Activated T-cell treated with anti-CD3 and anti-CD28 coated beads, Interleukin-2, amount 50 U/mL, for 4 hours (primary cell): ENCODE results near the gene P4HA1. TPM values are rescaled to one million over a fixed set of nuclear protein-coding genes. Genes with fewer than 3 reads are reported as not detected.
"Not testable (repeated sequence)": the region's sequence is repeated elsewhere in the genome, so short reads cannot be mapped to it uniquely, and the experiment has no call there.

ENCODE experiments used
- ATAC-seq, 2 donors: fragments of 200-7000 bp; cut with Tn5 transposase; one replicate each; pipeline ENCODE4 v1.10.0; 2021
- DNase-seq: peaks from one replicate; pipeline ENCODE4 v3.0.0-alpha.2; 2020
- H3K27me3 Mint-ChIP-seq: one replicate; pipeline ENCODE4 v1.8.0; 2021; ENCODE audit warnings: low read depth, mixed read lengths
- H3K36me3 Mint-ChIP-seq: one replicate; pipeline ENCODE4 v1.8.0; 2022; ENCODE audit warnings: mixed read lengths; ENCODE audit not compliant: insufficient read depth
- H3K4me1 Mint-ChIP-seq: one replicate; pipeline ENCODE4 v1.8.0; 2021; ENCODE audit warnings: low read depth, mixed read lengths
- H3K4me3 Mint-ChIP-seq: one replicate; pipeline ENCODE4 v1.8.0; 2021; ENCODE audit warnings: mild to moderate bottlenecking, moderate library complexity, mixed read lengths
- H3K9me3 Mint-ChIP-seq: one replicate; pipeline ENCODE4 v1.8.0; 2021; ENCODE audit warnings: mixed read lengths
- total RNA-seq, 3 donors: library from RNA; stranded (reverse); gene quantifications; one replicate each; pipeline ENCODE4 v1.2.1, GENCODE V29; 2021

Gene P4HA1
- total RNA-seq, 3 donors from 2014 or later, result 19.8 to 23.8 (median 21.5) TPM

DNA sequence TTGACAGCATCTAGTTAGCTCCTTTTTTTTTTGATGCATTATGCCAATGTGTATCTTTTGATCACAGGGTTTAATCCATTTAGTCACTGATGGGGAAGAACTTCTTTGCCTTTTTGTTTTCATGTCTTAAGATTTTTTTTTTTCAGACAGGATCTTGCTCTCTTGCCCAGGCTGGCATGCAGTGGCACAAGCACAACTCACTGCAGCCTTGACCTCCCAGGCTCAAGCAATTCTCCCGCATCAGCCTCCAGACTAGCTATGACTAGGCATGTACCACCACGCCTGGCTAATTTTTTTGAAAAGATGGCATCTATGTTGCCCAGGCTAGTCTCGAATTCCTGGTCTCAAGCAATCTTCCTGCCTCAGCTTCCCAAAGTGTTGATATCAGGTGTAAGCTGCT, 95.7 kb downstream of the P4HA1 start:
- Mint-ChIP-seq H3K27me3 (no peaks in the 10 kb centered on the region), H3K4me3 (no peak overlapping the region), H3K4me1 (no peaks in the 10 kb centered on the region), H3K36me3 (peaks cover 21% of the 10 kb centered on the region), H3K9me3 (peaks cover 10% of the 10 kb centered on the region)
- DNase-seq (no peak), ATAC-seq (no peak)

DNA sequence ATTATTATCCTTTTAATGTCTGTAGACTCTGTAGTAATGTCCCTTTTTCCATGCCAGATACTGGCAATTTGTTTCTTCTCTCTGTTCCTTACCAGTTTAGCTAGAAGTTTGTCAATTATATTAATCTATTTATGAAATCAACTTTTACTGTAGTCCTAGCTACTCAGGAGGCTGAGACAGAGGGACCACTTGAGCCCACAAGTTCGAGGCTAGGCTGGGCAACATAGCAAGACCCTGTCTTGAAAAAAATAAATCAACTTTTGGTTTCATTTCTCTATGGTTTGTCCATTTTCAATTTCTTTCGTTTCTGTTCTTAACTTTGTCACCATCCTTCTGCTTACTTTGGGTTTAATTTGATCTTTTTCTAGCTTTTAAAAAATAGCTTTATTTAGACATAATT, 99.6 kb downstream of the P4HA1 start:
- H3K4me1 Mint-ChIP-seq, result no peaks in the 10 kb centered on the region
- H3K9me3 Mint-ChIP-seq, result peaks cover 15% of the 10 kb centered on the region
- peaks cover 35% of the 10 kb centered on the region for H3K36me3 Mint-ChIP-seq
- ATAC-seq (no peak), DNase-seq (no peak)
- no peaks in the 10 kb centered on the region for H3K27me3 Mint-ChIP-seq
- H3K4me3 Mint-ChIP-seq, result no peak overlapping the region

DNA sequence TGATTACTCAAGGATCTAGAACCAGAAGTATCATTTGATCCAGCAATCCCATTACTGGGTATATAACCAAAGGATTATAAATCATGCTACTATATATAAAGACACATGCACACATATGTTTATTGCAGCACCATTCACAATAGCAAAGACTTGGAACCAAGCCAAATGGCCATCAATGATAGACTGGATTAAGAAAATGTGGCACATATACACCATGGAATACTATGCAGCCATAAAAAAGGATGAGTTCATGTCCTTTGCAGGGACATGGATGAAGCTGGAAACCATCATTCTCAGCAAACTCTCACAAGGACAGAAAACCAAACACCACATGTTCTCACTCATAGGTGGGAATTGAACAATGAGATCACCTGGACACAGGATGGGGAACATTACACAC, 101.2 kb downstream of the P4HA1 start:
- not testable (repeated sequence) for ATAC-seq, H3K27me3 Mint-ChIP-seq, H3K4me3 Mint-ChIP-seq, DNase-seq, H3K4me1 Mint-ChIP-seq
- Mint-ChIP-seq H3K36me3 (peaks cover 35% of the 10 kb centered on the region), H3K9me3 (peaks cover 16% of the 10 kb centered on the region)

DNA sequence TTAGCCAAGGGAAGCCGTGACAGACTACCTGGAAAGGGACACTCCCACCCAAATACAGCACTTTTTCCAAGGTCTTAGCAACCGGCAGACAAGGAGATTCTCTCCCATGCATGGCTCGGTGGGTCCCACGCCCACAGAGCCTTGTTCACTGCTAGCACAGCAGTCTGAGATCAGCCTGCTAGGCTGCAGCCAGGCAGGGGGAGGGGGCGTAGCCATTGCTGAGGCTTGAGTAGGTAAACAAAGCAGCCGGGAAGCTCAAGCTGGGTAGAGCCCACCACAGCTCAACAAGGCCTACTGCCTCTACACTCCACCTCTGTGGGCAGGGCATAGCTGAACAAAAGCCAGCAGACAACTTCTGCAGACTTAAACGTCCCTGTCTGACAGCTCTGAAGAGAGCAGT, 106.9 kb downstream of the P4HA1 start:
- not testable (repeated sequence) for ATAC-seq, H3K4me1 Mint-ChIP-seq, H3K9me3 Mint-ChIP-seq, H3K4me3 Mint-ChIP-seq, H3K27me3 Mint-ChIP-seq, DNase-seq
- H3K36me3 Mint-ChIP-seq, result peaks cover 23% of the 10 kb centered on the region

DNA sequence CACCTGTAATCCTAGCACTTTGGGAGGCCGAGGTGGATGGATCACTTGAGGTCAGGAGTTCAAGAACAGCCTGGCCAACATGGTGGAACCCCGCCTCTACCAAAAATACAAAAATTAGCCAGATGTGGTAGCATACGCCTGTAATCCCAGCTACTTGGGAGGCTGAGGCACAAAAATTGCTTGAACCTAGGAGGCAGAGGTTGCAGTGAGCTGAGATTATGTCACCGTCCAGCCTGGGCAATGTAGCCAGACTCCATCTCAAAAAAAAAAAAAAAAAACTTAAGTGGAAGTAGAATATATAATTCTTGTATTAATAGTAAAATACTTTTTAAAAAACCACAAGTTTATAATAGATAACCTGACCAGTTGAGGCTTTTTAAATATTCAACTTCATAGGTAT, 112.0 kb downstream of the P4HA1 start:
- ATAC-seq, H3K36me3 Mint-ChIP-seq, DNase-seq, H3K27me3 Mint-ChIP-seq, H3K4me1 Mint-ChIP-seq, H3K4me3 Mint-ChIP-seq: not testable (repeated sequence)
- peaks cover 15% of the 10 kb centered on the region for H3K9me3 Mint-ChIP-seq

DNA sequence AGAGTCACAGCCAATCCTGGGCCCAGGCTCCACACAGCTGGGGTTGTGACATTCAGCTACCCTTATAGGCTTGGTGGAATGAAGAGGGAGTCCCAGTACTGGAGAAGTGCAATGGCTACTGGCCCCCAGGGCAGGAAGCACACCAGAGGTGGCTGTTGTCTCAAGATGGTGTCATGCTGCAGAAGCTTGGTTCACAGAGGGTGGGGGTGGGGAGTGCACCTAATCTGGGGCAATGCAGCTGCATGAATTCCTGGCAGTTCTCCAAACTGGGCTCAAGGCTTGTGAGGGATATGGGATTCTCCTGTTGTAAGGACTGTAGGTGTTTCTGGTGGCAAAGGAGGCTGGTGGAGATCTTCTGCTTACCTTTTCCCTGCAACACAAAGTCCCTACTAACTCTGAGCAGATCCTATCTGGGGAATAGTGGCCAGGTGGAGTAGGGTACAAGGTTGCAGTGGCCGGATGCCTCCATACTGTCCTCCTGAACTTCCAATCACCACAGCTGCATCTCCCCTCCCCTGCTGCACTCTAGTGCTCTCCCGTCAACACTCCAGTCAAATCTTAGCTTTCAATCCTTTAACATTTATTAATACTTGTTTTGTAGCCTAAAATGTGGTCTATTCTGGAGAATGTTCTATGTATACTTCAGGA, 114.7 kb downstream of the P4HA1 start:
- DNase-seq, result no peak
- Mint-ChIP-seq H3K27me3 (peaks cover 3% of the 10 kb centered on the region), H3K9me3 (peaks cover 39% of the 10 kb centered on the region), H3K4me3 (no peak overlapping the region), H3K36me3 (peaks cover 4% of the 10 kb centered on the region), H3K4me1 (no peaks in the 10 kb centered on the region)
- ATAC-seq, result no peak

DNA sequence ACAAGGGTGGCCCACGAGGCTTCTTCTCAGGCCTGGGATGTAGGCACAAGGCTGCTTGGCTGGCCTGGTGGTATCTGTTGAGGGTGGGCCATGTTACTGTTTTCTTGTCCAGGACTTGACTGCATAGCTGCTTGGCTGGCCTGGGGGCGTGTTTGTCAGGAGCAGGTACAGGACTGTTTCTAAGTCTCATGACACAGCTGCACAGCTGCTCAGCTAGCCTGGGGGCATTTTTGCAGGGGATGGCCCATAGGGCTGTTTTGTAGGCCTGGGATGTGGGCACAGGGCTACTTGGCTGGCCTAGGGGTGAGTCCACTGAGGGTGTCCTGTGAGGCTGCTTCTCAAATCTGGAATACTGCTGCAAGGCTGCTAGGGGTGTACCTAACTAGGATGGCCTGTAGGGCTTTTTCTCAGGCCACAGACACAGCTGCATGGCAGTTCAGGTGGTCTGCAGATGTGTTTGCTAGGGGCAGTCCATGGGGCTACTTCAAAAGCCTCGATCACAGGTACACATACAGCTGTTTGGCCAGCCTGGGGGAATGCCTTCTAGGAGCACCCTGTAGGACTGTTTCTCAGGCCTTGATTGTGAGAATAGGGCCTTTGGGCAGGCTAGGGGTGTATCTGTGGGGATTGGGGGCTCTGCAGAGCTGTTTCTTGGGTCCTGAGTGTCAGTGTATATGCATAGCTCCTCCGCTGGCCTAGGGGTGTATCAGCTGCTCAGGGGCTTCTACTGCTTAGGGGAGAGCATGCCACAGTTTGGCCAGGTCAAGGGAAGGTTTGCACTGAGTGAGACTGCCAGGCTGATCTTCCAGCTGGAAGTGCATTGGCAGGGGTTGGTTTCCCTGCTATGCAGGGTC, 115.4 kb downstream of the P4HA1 start:
- Mint-ChIP-seq H3K9me3 (peaks cover 43% of the 10 kb centered on the region), H3K4me1 (no peaks in the 10 kb centered on the region), H3K27me3 (peaks cover 3% of the 10 kb centered on the region), H3K4me3 (no peak overlapping the region), H3K36me3 (peaks cover 4% of the 10 kb centered on the region)
- no peak for ATAC-seq
- DNase-seq, result no peak

DNA sequence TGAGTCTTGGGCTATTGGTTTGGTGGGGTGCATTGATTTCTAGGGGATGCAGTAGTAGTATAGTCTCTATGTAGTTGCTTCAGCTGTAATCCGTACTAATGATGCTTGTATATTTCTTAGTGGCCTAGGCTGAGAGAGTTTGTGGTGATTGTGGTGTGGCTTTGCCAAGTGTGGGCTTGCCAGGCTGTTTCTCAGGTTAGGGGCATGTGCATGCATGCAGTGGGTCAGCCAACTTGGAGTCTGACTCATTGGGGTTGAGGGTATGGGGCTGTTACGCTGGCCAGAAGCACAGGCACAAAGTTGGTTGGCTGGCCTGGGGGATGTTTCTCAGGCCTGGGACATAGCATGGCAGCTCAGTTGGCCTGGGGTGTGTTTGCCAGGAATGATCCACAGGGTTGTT, 116.3 kb downstream of the P4HA1 start:
- H3K27me3 Mint-ChIP-seq, result peaks cover 7% of the 10 kb centered on the region
- no peaks in the 10 kb centered on the region for H3K4me1 Mint-ChIP-seq
- no peak for DNase-seq
- peaks cover 50% of the 10 kb centered on the region for H3K9me3 Mint-ChIP-seq
- no peak for ATAC-seq
- H3K36me3 Mint-ChIP-seq, result peaks cover 4% of the 10 kb centered on the region
- no peak overlapping the region for H3K4me3 Mint-ChIP-seq

DNA sequence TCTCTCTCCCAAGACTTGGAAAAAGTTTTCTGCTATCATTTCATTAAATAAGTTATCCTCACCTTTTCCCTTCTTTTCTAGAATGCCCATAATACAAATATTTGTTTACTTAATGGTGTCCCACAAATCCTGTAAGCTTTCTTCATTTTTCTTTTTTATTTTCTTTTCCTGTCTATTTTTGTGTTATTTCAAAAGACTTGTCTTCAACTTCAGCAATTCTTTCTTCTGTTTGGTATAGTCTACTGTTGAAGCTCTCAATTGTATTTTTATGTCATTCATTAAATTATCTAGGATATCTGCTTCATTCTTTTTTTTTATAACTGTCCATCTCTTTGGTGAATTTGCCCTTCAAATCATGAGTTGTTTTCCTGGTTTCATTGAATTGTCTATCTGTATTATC, 117.0 kb downstream of the P4HA1 start:
- no peak for DNase-seq
- peaks cover 8% of the 10 kb centered on the region for H3K27me3 Mint-ChIP-seq
- peaks cover 4% of the 10 kb centered on the region for H3K36me3 Mint-ChIP-seq
- no peak overlapping the region for H3K4me3 Mint-ChIP-seq
- H3K9me3 Mint-ChIP-seq, result peaks cover 56% of the 10 kb centered on the region
- H3K4me1 Mint-ChIP-seq, result no peaks in the 10 kb centered on the region
- ATAC-seq, result no peak

DNA sequence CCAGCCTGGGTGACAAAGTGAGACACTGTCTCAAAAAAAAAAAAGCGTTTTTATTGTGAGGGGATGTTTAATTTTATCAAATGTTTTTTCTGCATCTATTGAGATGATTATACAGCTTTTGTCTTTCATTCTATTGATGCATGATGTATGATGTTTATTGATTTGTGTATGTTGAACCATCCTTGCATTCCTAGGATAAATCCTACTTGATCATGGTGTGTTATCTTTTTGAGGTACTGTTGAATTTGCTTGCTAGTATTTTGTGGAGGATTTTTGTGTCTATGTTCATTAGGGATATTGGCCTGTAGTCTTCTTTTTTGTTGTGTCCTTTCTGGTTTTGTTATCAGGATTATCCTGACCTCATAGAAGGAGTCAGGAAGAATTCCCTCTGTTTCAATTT, 119.8 kb downstream of the P4HA1 start:
- no peak overlapping the region for H3K4me3 Mint-ChIP-seq

More for the DNA sequence above, 119.8 kb downstream of the P4HA1 start:
- Mint-ChIP-seq H3K36me3 (peaks cover 4% of the 10 kb centered on the region), H3K9me3 (peaks cover 53% of the 10 kb centered on the region), H3K27me3 (peaks cover 11% of the 10 kb centered on the region), H3K4me1 (no peaks in the 10 kb centered on the region)
- DNase-seq (no peak), ATAC-seq (no peak)

Other genes starting within 250 kb of the P4HA1 start
- gene OIT3, start 203.1 kb downstream of the P4HA1 start, total RNA-seq, result not detected
- not detected for gene PLA2G12B, start 142.1 kb downstream of the P4HA1 start, total RNA-seq
- 1 to 10 TPM in 1 of 3 donors, under 1 TPM in 2; 0.68 to 1.3 (median 0.76) TPM for gene NUDT13, start 13.6 kb upstream of the P4HA1 start, total RNA-seq
- 10 to 100 TPM; 37.4 to 38.9 (median 37.9) TPM for gene ECD, start 71.1 kb upstream of the P4HA1 start, total RNA-seq
- 1 to 10 TPM; 4.2 to 6.0 (median 5.1) TPM for gene FAM149B1, start 71.3 kb upstream of the P4HA1 start, total RNA-seq
- 10 to 100 TPM; 57.7 to 60.8 (median 59.9) TPM for gene DNAJC9, start 150.4 kb upstream of the P4HA1 start, total RNA-seq
- 100 to 1,000 TPM; 141 to 156 (median 150) TPM for gene MRPS16, start 155.8 kb upstream of the P4HA1 start, total RNA-seq